LNCAP (cell line): Measurements from ENCODE around the gene USP6.

Experiments used
- CTCF ChIP-seq: fragments of 450-650 bp; IDR thresholded peaks from 2 replicates; pipeline ENCODE4 v1.5.1; 2017; ENCODE audit warnings: mild to moderate bottlenecking

Gene USP6

GRCh38 chr17:5181509-5182305 is 65.9 kb downstream of the USP6 start:
- TF ChIP-seq CTCF = no peak

- no peak for TF ChIP-seq CTCF
These were observed 67.0 kb downstream of the USP6 start for GRCh38 chr17:5182597-5183409.

- no peak for TF ChIP-seq CTCF
These were observed 67.6 kb downstream of the USP6 start for GRCh38 chr17:5183410-5183793.

- no peak for TF ChIP-seq CTCF
These were observed 68.5 kb downstream of the USP6 start for GRCh38 chr17:5184288-5184687.

GRCh38 chr17:5191541-5192417 is 75.9 kb downstream of the USP6 start, which contains the start of gene ZNF594:
TSS of gene ZNF594 (minus strand) at chr17:5191868. CDS start at chr17:5184256, 7,612 bp downstream.
- TF ChIP-seq CTCF = no peak

- TF ChIP-seq CTCF = no peak
These were observed 78.5 kb downstream of the USP6 start for GRCh38 chr17:5194346-5194745.

GRCh38 chr17:5198472-5198871 is 82.6 kb downstream of the USP6 start:
- TF ChIP-seq CTCF = no peak
